ENCODE data around the gene TSC22D1. TPM values are rescaled to one million over a fixed set of nuclear protein-coding genes. Genes with fewer than 3 reads are reported as not detected.
A peak's percentile ranks its signal among the peaks of the same experiment; 100 is the strongest.

The TSC22D1 gene
- total RNA-seq, 1 experiment from 2014 or later = 37.2 TPM

DNA sequence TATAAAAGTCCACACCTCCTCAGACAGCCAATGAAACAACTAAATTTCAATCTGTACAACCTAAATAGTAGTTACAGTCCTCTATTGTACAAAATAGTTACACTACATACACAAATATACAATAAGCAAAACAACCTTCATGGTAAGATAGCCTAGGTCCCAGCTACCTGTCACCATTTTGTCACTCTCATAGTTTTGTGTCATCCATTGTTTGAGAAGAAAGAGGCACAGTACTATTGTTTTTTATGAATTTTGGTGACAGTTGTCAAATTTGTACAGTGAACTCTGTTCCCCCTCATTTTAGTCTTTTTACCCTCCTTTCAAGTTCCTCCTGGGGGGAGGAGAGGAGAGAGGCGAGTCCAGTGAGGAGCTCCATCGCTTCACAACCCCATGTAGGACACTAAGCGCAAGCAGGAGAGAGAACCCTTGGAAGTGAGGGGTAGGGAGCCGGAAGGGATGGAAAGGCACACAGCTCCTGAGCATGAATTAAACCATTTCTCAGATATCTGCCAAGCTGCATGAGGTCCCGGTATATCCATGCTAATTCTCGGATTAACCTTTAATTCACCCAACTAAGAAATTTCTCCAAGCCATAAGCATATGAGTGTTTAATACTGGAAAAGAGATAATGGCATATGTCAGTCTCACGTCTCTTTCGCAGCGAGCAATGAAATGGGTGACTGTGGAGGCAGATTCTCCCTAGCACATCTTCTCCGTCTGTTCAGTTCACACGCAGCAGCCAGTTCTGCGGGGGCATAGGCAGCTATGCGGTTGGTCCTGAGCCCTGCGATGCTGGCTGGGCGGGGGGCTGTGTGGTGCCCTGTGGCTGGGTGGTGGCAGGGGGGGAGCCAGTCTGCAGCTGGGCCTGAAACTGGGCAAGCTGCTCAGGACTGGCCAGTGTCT lies 142.0 kb downstream of the TSC22D1 start:
- TF ChIP-seq, protein P1, sequence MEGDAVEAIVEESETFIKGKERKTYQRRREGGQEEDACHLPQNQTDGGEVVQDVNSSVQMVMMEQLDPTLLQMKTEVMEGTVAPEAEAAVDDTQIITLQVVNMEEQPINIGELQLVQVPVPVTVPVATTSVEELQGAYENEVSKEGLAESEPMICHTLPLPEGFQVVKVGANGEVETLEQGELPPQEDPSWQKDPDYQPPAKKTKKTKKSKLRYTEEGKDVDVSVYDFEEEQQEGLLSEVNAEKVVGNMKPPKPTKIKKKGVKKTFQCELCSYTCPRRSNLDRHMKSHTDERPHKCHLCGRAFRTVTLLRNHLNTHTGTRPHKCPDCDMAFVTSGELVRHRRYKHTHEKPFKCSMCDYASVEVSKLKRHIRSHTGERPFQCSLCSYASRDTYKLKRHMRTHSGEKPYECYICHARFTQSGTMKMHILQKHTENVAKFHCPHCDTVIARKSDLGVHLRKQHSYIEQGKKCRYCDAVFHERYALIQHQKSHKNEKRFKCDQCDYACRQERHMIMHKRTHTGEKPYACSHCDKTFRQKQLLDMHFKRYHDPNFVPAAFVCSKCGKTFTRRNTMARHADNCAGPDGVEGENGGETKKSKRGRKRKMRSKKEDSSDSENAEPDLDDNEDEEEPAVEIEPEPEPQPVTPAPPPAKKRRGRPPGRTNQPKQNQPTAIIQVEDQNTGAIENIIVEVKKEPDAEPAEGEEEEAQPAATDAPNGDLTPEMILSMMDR (IDR thresholded peaks at IDR 0.05; ENCODE audit: unreplicated experiment) = no peak
- CTCF ChIA-PET = no interaction called here
- Mint-ChIP-seq H3K36me3 (ENCODE audit: insufficient read depth, unreplicated experiment) (peaks cover 50% of the 10 kb centered on the region), H3K4me1 (ENCODE audit: low read depth, unreplicated experiment) (peaks cover 29% of the 10 kb centered on the region), H3K27me3 (ENCODE audit: unreplicated experiment) (no peaks in the 10 kb centered on the region), H3K9me3 (ENCODE audit: low read depth, unreplicated experiment) (no peaks in the 10 kb centered on the region), H3K4me3 (ENCODE audit: low read depth, unreplicated experiment) (peak overlapping the region; percentile 71), H3K27ac (ENCODE audit: unreplicated experiment) (no peak overlapping the region)
- TSS peak; percentile 13 for BruUV-seq (replicated peaks)
- DNase-seq = no peak
- intact Hi-C loops (cut with micrococcal nuclease; ENCODE audit: unreplicated experiment) = no loop called here

DNA sequence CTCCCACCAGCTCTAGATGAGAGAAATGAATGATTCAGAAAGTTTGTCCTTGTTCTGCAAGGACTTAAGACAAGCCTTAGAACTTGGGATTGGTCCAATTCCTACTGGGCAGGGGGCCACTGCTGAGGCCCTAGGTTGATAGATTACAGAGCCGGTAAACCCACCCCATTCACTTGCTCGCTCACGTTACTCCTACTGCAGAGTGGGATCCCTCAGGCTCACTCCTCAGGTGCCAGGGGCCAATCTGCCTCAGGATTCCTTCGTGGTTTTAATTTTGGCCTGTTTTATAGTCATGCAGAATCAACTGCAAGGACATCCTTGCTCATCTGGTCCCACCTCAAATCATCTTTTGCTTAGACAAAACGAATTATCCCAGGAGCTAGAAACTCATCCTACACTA lies 143.5 kb downstream of the TSC22D1 start:
- peaks cover 26% of the 10 kb centered on the region for H3K4me1 Mint-ChIP-seq (ENCODE audit: low read depth, unreplicated experiment)
- H3K27ac Mint-ChIP-seq (ENCODE audit: unreplicated experiment) = no peak overlapping the region
- no peak for DNase-seq
- H3K27me3 Mint-ChIP-seq (ENCODE audit: unreplicated experiment) = no peaks in the 10 kb centered on the region
- peaks cover 50% of the 10 kb centered on the region for H3K36me3 Mint-ChIP-seq (ENCODE audit: insufficient read depth, unreplicated experiment)
- no TSS peak for BruUV-seq (replicated peaks)
- intact Hi-C loops (cut with micrococcal nuclease; ENCODE audit: unreplicated experiment) = no loop called here
- CTCF ChIA-PET = no interaction called here
- H3K9me3 Mint-ChIP-seq (ENCODE audit: low read depth, unreplicated experiment) = no peaks in the 10 kb centered on the region
- TF ChIP-seq, protein P1 (IDR thresholded peaks at IDR 0.05; ENCODE audit: unreplicated experiment) = no peak
- no peak overlapping the region for H3K4me3 Mint-ChIP-seq (ENCODE audit: low read depth, unreplicated experiment)

- no TSS peak for BruUV-seq (replicated peaks)
- H3K27me3 Mint-ChIP-seq (ENCODE audit: unreplicated experiment) = no peaks in the 10 kb centered on the region
- peak overlapping the region; percentile 58 for H3K27ac Mint-ChIP-seq (ENCODE audit: unreplicated experiment)
- no peaks in the 10 kb centered on the region for H3K9me3 Mint-ChIP-seq (ENCODE audit: low read depth, unreplicated experiment)
- DNase-seq = no peak
- TF ChIP-seq, protein P1 (IDR thresholded peaks at IDR 0.05; ENCODE audit: unreplicated experiment) = no peak
- peaks cover 39% of the 10 kb centered on the region for H3K36me3 Mint-ChIP-seq (ENCODE audit: insufficient read depth, unreplicated experiment)
- CTCF ChIA-PET = no interaction called here
- no peak overlapping the region for H3K4me3 Mint-ChIP-seq (ENCODE audit: low read depth, unreplicated experiment)
- H3K4me1 Mint-ChIP-seq (ENCODE audit: low read depth, unreplicated experiment) = peaks cover 20% of the 10 kb centered on the region
- intact Hi-C loops (cut with micrococcal nuclease; ENCODE audit: unreplicated experiment) = no loop called here
Measured at GRCh38 chr13:44431150-44431549, 145.0 kb downstream of the TSC22D1 start.

- Mint-ChIP-seq H3K9me3 (ENCODE audit: low read depth, unreplicated experiment) (no peaks in the 10 kb centered on the region), H3K27me3 (ENCODE audit: unreplicated experiment) (no peaks in the 10 kb centered on the region), H3K36me3 (ENCODE audit: insufficient read depth, unreplicated experiment) (peaks cover 21% of the 10 kb centered on the region), H3K4me1 (ENCODE audit: low read depth, unreplicated experiment) (peaks cover 20% of the 10 kb centered on the region), H3K27ac (ENCODE audit: unreplicated experiment) (no peak overlapping the region), H3K4me3 (ENCODE audit: low read depth, unreplicated experiment) (no peak overlapping the region)
- DNase-seq = no peak
- BruUV-seq (replicated peaks) = no TSS peak
- CTCF ChIA-PET = no interaction called here
- intact Hi-C loops (cut with micrococcal nuclease; ENCODE audit: unreplicated experiment) = no loop called here
- TF ChIP-seq, protein P1 (IDR thresholded peaks at IDR 0.05; ENCODE audit: unreplicated experiment) = no peak
Measured at GRCh38 chr13:44429311-44429710, 146.8 kb downstream of the TSC22D1 start.
